HG02885 (cell line): ENCODE data around the gene PLEKHO1.
"Not testable (repeated sequence)": the region's sequence is repeated elsewhere in the genome, so short reads cannot be mapped to it uniquely, and the experiment has no call there.

Source experiments
- ATAC-seq: cut with Tn5 transposase; IDR thresholded peaks from one replicate; pipeline ENCODE4 v1.9.1; 2021; ENCODE audit warnings: mild to moderate bottlenecking; ENCODE audit not compliant: unreplicated experiment, poor library complexity

Gene PLEKHO1

GRCh38 chr1:150168960-150169601 is 19.4 kb downstream of the PLEKHO1 start:
- no peak for ATAC-seq

- no peak for ATAC-seq
These were observed 22.1 kb downstream of the PLEKHO1 start for GRCh38 chr1:150171801-150172200.

- no peak for ATAC-seq
These were observed 23.4 kb downstream of the PLEKHO1 start for GRCh38 chr1:150173141-150173585.

GRCh38 chr1:150176593-150176992 is 26.9 kb downstream of the PLEKHO1 start:
- no peak for ATAC-seq

- no peak for ATAC-seq
These were observed 28.8 kb downstream of the PLEKHO1 start for GRCh38 chr1:150178548-150178947.

GRCh38 chr1:150179867-150180266 is 30.2 kb downstream of the PLEKHO1 start:
- ATAC-seq: no peak

- ATAC-seq: no peak
These were observed 30.8 kb downstream of the PLEKHO1 start for GRCh38 chr1:150180474-150180873.

GRCh38 chr1:150182247-150182646 is 32.5 kb downstream of the PLEKHO1 start:
- ATAC-seq: no peak

GRCh38 chr1:150183061-150183460 is 33.3 kb downstream of the PLEKHO1 start:
- ATAC-seq: no peak

GRCh38 chr1:150185481-150185880 is 35.8 kb downstream of the PLEKHO1 start:
- no peak for ATAC-seq

GRCh38 chr1:150186438-150186788 is 36.7 kb downstream of the PLEKHO1 start:
- not testable (repeated sequence) for ATAC-seq

GRCh38 chr1:150186789-150187559 is 37.3 kb downstream of the PLEKHO1 start:
- no peak for ATAC-seq

- no peak for ATAC-seq
These were observed 37.8 kb downstream of the PLEKHO1 start for GRCh38 chr1:150187560-150187931.

GRCh38 chr1:150192012-150192411 is 42.3 kb downstream of the PLEKHO1 start:
- no peak for ATAC-seq

- no peak for ATAC-seq
These were observed 44.8 kb downstream of the PLEKHO1 start for GRCh38 chr1:150194381-150195031.

- no peak for ATAC-seq
These were observed 46.7 kb downstream of the PLEKHO1 start for GRCh38 chr1:150196417-150196816.

GRCh38 chr1:150207281-150207971 is 57.7 kb downstream of the PLEKHO1 start:
- no peak for ATAC-seq

GRCh38 chr1:150208460-150208859 is 58.7 kb downstream of the PLEKHO1 start:
- not testable (repeated sequence) for ATAC-seq
